H1 (cell line): ENCODE data around the gene NOX5. TPM values are rescaled to one million over a fixed set of nuclear protein-coding genes. Genes with fewer than 3 reads are reported as not detected.

ENCODE experiments used
- CREB1 ChIP-seq: IDR thresholded peaks from 2 replicates; pipeline ENCODE4 v1.6.1; 2012; ENCODE audit warnings: inconsistent platforms
- JUN ChIP-seq: IDR thresholded peaks from 2 replicates; pipeline ENCODE4 v1.6.1; 2011; ENCODE audit warnings: low read depth, mild to moderate bottlenecking, improper control_type of control experiment, low read length
- polyA plus RNA-seq, 7 experiments: library from polyadenylated mRNA; depleted of rRNA in 3 of 7; stranded (reverse) in 5 of 7; unstranded in 2 of 7; fragments of >200 nt in 5 of 7; fragments of 200-250 nt in 2 of 7; gene quantifications; 1 replicate in 5 of 7; 2 replicates in 1 of 7; 4 replicates in 1 of 7; pipeline versions ENCODE4 v1.2.1 to v1.2.3, GENCODE V29; 2011 to 2013; ENCODE audit warnings: missing spikeins in 2 of 7, mixed read lengths in 2 of 7
- total RNA-seq: library from RNA; stranded (reverse); fragmentation: NEBNext Ultra II Directional; extraction: Animal tissue kit (Norgen Biotek cat#: 25700); gene quantifications from 2 replicates; pipeline ENCODE4 v1.2.1, GENCODE V29; 2021

The NOX5 gene
- total and polyA plus RNA-seq, 2 of the 8 experiments (the other 6 are each of a cell fraction or from before 2014, with no cell fraction given): under 0.01 TPM; not detected in 1

DNA sequence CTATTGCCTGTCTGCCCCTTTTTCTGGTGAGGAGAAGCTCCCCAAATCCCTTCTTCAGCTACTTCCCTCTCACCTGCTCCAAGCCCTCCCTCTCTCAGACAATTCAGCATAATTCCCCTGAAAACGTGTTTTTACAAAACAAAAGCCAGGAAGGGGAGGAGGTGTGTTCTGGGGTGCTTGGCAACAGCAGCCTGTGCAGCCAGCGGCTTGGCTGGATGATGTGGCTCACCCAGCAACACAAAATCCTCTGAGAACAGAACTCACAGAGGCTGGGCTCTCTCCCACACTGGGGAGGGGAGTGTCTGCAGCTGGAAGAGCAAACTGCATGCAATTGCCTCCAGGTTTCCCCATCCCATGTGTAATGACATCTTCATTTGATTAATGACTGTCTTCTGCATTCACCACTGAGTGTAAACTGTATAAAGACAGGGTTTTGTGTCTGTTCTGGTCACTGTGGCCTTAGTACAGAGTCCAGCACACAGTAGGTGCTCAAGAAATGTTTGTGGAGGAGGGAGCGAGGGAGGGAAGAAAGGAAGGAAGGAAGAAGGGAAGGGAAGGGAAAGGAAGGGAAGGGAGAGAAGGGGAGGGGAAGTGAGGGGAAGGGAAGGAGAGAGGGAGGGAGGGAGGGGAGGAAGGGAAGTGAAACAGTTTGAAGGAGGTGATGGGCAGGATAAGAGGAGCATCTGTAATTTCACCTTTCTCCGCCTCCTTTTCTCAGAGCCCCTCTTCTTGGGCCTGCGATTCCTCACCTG is 75.9 kb downstream of the NOX5 start (continued):
- no peak for TF ChIP-seq JUN
- peak; percentile 32; the same call in 1 of the 2 replicates for TF ChIP-seq CREB1
